Progenitor cell of endocrine pancreas (in vitro differentiated cells): Measurements from ENCODE around the gene FAM118A. TPM values are rescaled to one million over a fixed set of nuclear protein-coding genes. Genes with fewer than 3 reads are reported as not detected.
A peak's percentile ranks its signal among the peaks of the same experiment; 100 is the strongest.

Experiments
- DNase-seq: peaks from one replicate; pipeline ENCODE4 v3.0.0; 2021; ENCODE audit warnings: low spot score; ENCODE audit not compliant: unreplicated experiment
- H3K27ac Mint-ChIP-seq: 2 replicates; pipeline ENCODE4 v1.8.0; 2021; ENCODE audit warnings: mild to moderate bottlenecking, moderate library complexity, mixed read lengths
- H3K27me3 Mint-ChIP-seq: 2 replicates; pipeline ENCODE4 v1.8.0; 2021; ENCODE audit warnings: mixed read lengths
- H3K36me3 Mint-ChIP-seq: 2 replicates; pipeline ENCODE4 v1.8.0; 2022; ENCODE audit warnings: mixed read lengths; ENCODE audit not compliant: insufficient read depth
- H3K4me1 Mint-ChIP-seq: 2 replicates; pipeline ENCODE4 v1.8.0; 2021; ENCODE audit warnings: low read depth, mixed read lengths
- H3K4me3 Mint-ChIP-seq: 2 replicates; pipeline ENCODE4 v1.8.0; 2021; ENCODE audit warnings: low read depth, mild to moderate bottlenecking, moderate library complexity, mixed read lengths
- H3K9me3 Mint-ChIP-seq: 2 replicates; pipeline ENCODE4 v1.8.0; 2021; ENCODE audit warnings: low read depth, mixed read lengths
- CTCF ChIP-seq: fragments of 200-600 bp; sonication (generic); IDR thresholded peaks from one replicate; pipeline ENCODE4 v1.5.0; 2021; ENCODE audit warnings: antibody characterized with exemption, mild to moderate bottlenecking; ENCODE audit not compliant: unreplicated experiment
- total RNA-seq: library from RNA; stranded (reverse); gene quantifications from 2 replicates; pipeline ENCODE4 v1.2.1, GENCODE V29; 2021

The FAM118A gene
- total RNA-seq, 1 donor from 2014 or later: 122 TPM

GRCh38 chr22:45308957-45309421 is 745 bp upstream of the FAM118A start:
- Mint-ChIP-seq H3K9me3 (no peaks in the 10 kb centered on the region), H3K27me3 (peaks cover 5% of the 10 kb centered on the region), H3K27ac (peak overlapping the region; percentile 95), H3K4me3 (peak overlapping the region; percentile 74), H3K36me3 (no peaks in the 10 kb centered on the region), H3K4me1 (peaks cover 30% of the 10 kb centered on the region)
- DNase-seq: no peak
- no peak for TF ChIP-seq CTCF

GRCh38 chr22:45310331-45310976 is 720 bp downstream of the FAM118A start:
- no peaks in the 10 kb centered on the region for H3K36me3 Mint-ChIP-seq
- H3K27ac Mint-ChIP-seq: peak overlapping the region; percentile 54
- peaks cover 5% of the 10 kb centered on the region for H3K27me3 Mint-ChIP-seq
- no peak for TF ChIP-seq CTCF
- H3K9me3 Mint-ChIP-seq: no peaks in the 10 kb centered on the region
- DNase-seq: no peak
- H3K4me3 Mint-ChIP-seq: peak overlapping the region; percentile 82
- H3K4me1 Mint-ChIP-seq: peaks cover 39% of the 10 kb centered on the region

GRCh38 chr22:45310977-45311531 is 1.3 kb downstream of the FAM118A start:
- H3K9me3 Mint-ChIP-seq: no peaks in the 10 kb centered on the region
- H3K4me3 Mint-ChIP-seq: peak overlapping the region; percentile 82
- H3K4me1 Mint-ChIP-seq: peaks cover 39% of the 10 kb centered on the region
- no peak for TF ChIP-seq CTCF
- H3K27ac Mint-ChIP-seq: peak overlapping the region; percentile 54
- no peak for DNase-seq
- H3K36me3 Mint-ChIP-seq: no peaks in the 10 kb centered on the region
- peaks cover 5% of the 10 kb centered on the region for H3K27me3 Mint-ChIP-seq

GRCh38 chr22:45312415-45312814 is 2.7 kb downstream of the FAM118A start:
- H3K9me3 Mint-ChIP-seq: no peaks in the 10 kb centered on the region
- no peak overlapping the region for H3K27ac Mint-ChIP-seq
- DNase-seq: no peak
- H3K4me3 Mint-ChIP-seq: no peak overlapping the region
- TF ChIP-seq CTCF: no peak
- peaks cover 5% of the 10 kb centered on the region for H3K27me3 Mint-ChIP-seq
- no peaks in the 10 kb centered on the region for H3K36me3 Mint-ChIP-seq
- peaks cover 45% of the 10 kb centered on the region for H3K4me1 Mint-ChIP-seq

GRCh38 chr22:45312856-45313255 is 3.1 kb downstream of the FAM118A start:
- Mint-ChIP-seq H3K27me3 (peaks cover 5% of the 10 kb centered on the region), H3K27ac (no peak overlapping the region), H3K4me1 (peaks cover 45% of the 10 kb centered on the region), H3K4me3 (no peak overlapping the region), H3K9me3 (no peaks in the 10 kb centered on the region), H3K36me3 (no peaks in the 10 kb centered on the region)
- TF ChIP-seq CTCF: no peak
- no peak for DNase-seq
